Gastroesophageal sphincter (tissue), 3 donors: ENCODE measurements around the gene SLC22A7.

ENCODE experiments used
- EP300 ChIP-seq: sonication (generic); formaldehyde crosslinking; IDR thresholded peaks from one replicate; pipeline ENCODE4 v1.6.1; 2017; ENCODE audit warnings: antibody characterized with exemption, mild to moderate bottlenecking
- POLR2A ChIP-seq, 2 donors: fragments of 450-650 bp; IDR thresholded peaks; one replicate each; pipeline ENCODE4 v1.6.1; 2017; ENCODE audit warnings: antibody characterized with exemption in 2 of 2, mild to moderate bottlenecking in 2 of 2, moderate library complexity in 1 of 2
- POLR2AphosphoS5 ChIP-seq: sonication (generic); formaldehyde crosslinking; IDR thresholded peaks from one replicate; pipeline ENCODE4 v1.6.1; 2017; ENCODE audit warnings: antibody characterized with exemption
- TF ChIP-seq, protein P1 (sequence below), 4 experiments: fragments of 200-600 bp in 2 of 4; fragments of 450-650 bp in 2 of 4; sonication (generic) in 1 of 4; IDR thresholded peaks; one replicate each; pipeline ENCODE4 v1.5.1; 2017 to 2019; ENCODE audit warnings: antibody characterized with exemption in 4 of 4, mild to moderate bottlenecking in 2 of 4, moderate library complexity in 2 of 4

GRCh38 chr6:43291708-43292107 is 6.4 kb upstream of the SLC22A7 start:
- TF ChIP-seq, protein P1, sequence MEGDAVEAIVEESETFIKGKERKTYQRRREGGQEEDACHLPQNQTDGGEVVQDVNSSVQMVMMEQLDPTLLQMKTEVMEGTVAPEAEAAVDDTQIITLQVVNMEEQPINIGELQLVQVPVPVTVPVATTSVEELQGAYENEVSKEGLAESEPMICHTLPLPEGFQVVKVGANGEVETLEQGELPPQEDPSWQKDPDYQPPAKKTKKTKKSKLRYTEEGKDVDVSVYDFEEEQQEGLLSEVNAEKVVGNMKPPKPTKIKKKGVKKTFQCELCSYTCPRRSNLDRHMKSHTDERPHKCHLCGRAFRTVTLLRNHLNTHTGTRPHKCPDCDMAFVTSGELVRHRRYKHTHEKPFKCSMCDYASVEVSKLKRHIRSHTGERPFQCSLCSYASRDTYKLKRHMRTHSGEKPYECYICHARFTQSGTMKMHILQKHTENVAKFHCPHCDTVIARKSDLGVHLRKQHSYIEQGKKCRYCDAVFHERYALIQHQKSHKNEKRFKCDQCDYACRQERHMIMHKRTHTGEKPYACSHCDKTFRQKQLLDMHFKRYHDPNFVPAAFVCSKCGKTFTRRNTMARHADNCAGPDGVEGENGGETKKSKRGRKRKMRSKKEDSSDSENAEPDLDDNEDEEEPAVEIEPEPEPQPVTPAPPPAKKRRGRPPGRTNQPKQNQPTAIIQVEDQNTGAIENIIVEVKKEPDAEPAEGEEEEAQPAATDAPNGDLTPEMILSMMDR (IDR thresholded peaks at IDR 0.05), result no peak
- no peak for TF ChIP-seq EP300
- no peak for TF ChIP-seq POLR2A (IDR thresholded peaks at IDR 0.05)
- TF ChIP-seq POLR2AphosphoS5, result no peak
